Stimulated activated naive B cell treated with anti-CD40 and anti-IgM and Interleukin-4, amounts not matched to agents 10 μg/mL and 1 μg/mL and 100 μg/mL, for 72 hours (primary cell): ENCODE data around the gene SLC8B1.

Experiments
- ATAC-seq, 2 donors: fragments of 150-1000 bp; cut with Tn5 transposase; replicated peaks; 2 replicates each; pipeline ENCODE4 v1.10.0; 2021; ENCODE audit warnings: moderate library complexity in 1 of 2
- DNase-seq: peaks from one replicate; pipeline ENCODE4 v3.0.0; 2021
- H3K27ac Mint-ChIP-seq: one replicate; pipeline ENCODE4 v1.8.0; 2022; ENCODE audit warnings: mild to moderate bottlenecking, mixed read lengths
- H3K27me3 Mint-ChIP-seq, 2 donors: one replicate each; pipeline ENCODE4 v1.8.0; 2022; ENCODE audit warnings: mixed read lengths in 2 of 2
- H3K36me3 Mint-ChIP-seq, 2 donors: one replicate each; pipeline ENCODE4 v1.8.0; 2022; ENCODE audit warnings: mixed read lengths in 2 of 2, mild to moderate bottlenecking in 1 of 2
- H3K4me1 Mint-ChIP-seq, 2 donors: one replicate each; pipeline ENCODE4 v1.8.0; 2022; ENCODE audit warnings: mixed read lengths in 2 of 2, mild to moderate bottlenecking in 1 of 2
- H3K4me3 Mint-ChIP-seq, 2 donors: one replicate each; pipeline ENCODE4 v1.8.0; 2022; ENCODE audit warnings: mild to moderate bottlenecking in 2 of 2, mixed read lengths in 2 of 2, moderate library complexity in 1 of 2
- H3K9me3 Mint-ChIP-seq, 2 donors: one replicate each; pipeline ENCODE4 v1.8.0; 2022; ENCODE audit warnings: mixed read lengths in 2 of 2, mild to moderate bottlenecking in 1 of 2

The SLC8B1 gene

GRCh38 chr12:113322343-113322742 is 12.6 kb downstream of the SLC8B1 start:
- Mint-ChIP-seq H3K36me3 (peaks cover 44 to 56% of the 10 kb centered on the region in 2 donors), H3K4me3 (no peak overlapping the region), H3K9me3 (peaks cover 0 to 2% of the 10 kb centered on the region in 2 donors), H3K4me1 (peaks cover 7 to 25% of the 10 kb centered on the region in 2 donors), H3K27ac (peak overlapping the region; percentile 42), H3K27me3 (no peaks in the 10 kb centered on the region)
- no peak for ATAC-seq
- DNase-seq, result no peak

GRCh38 chr12:113320401-113320800 is 14.5 kb downstream of the SLC8B1 start:
- Mint-ChIP-seq H3K27me3 (no peaks in the 10 kb centered on the region), H3K4me1 (peaks cover 4 to 17% of the 10 kb centered on the region in 2 donors), H3K4me3 (no peak overlapping the region), H3K9me3 (peaks cover 0 to 2% of the 10 kb centered on the region in 2 donors), H3K36me3 (peaks cover 42 to 53% of the 10 kb centered on the region in 2 donors), H3K27ac (no peak overlapping the region)
- ATAC-seq (no peak), DNase-seq (no peak)

GRCh38 chr12:113318900-113319628 is 15.8 kb downstream of the SLC8B1 start:
- Mint-ChIP-seq H3K36me3 (peaks cover 48 to 57% of the 10 kb centered on the region in 2 donors), H3K4me3 (no peak overlapping the region), H3K4me1 (peaks cover 2 to 10% of the 10 kb centered on the region in 2 donors), H3K27ac (no peak overlapping the region), H3K9me3 (peaks cover 0 to 2% of the 10 kb centered on the region in 2 donors), H3K27me3 (no peaks in the 10 kb centered on the region)
- DNase-seq, result no peak
- no peak for ATAC-seq

GRCh38 chr12:113318046-113318656 is 16.8 kb downstream of the SLC8B1 start:
- ATAC-seq (no peak), DNase-seq (no peak)
- H3K27ac Mint-ChIP-seq, result no peak overlapping the region
- H3K9me3 Mint-ChIP-seq, result peaks cover 0 to 2% of the 10 kb centered on the region in 2 donors
- H3K4me1 Mint-ChIP-seq, result peaks cover 0 to 1% of the 10 kb centered on the region in 2 donors
- no peaks in the 10 kb centered on the region for H3K27me3 Mint-ChIP-seq
- peaks cover 47 to 58% of the 10 kb centered on the region in 2 donors for H3K36me3 Mint-ChIP-seq
- no peak overlapping the region for H3K4me3 Mint-ChIP-seq

- no peak overlapping the region for H3K4me3 Mint-ChIP-seq
- H3K27ac Mint-ChIP-seq, result no peak overlapping the region
- no peak for ATAC-seq
Measured at GRCh38 chr12:113317122-113317521, 17.8 kb downstream of the SLC8B1 start.

GRCh38 chr12:113316155-113316554 is 18.8 kb downstream of the SLC8B1 start:
- Mint-ChIP-seq H3K4me1 (peaks cover 0 to 4% of the 10 kb centered on the region in 2 donors), H3K36me3 (peaks cover 45 to 49% of the 10 kb centered on the region in 2 donors), H3K27me3 (no peaks in the 10 kb centered on the region), H3K27ac (no peak overlapping the region), H3K9me3 (no peaks in the 10 kb centered on the region), H3K4me3 (no peak overlapping the region)
- DNase-seq (no peak), ATAC-seq (no peak)

More at GRCh38 chr12:113317122-113317521, 17.8 kb downstream of the SLC8B1 start:
- DNase-seq, result no peak
- Mint-ChIP-seq H3K27me3 (no peaks in the 10 kb centered on the region), H3K4me1 (no peaks in the 10 kb centered on the region), H3K36me3 (peaks cover 40 to 50% of the 10 kb centered on the region in 2 donors), H3K9me3 (no peaks in the 10 kb centered on the region)

GRCh38 chr12:113315358-113315757 is 19.6 kb downstream of the SLC8B1 start:
- H3K27me3 Mint-ChIP-seq, result no peaks in the 10 kb centered on the region
- H3K27ac Mint-ChIP-seq, result no peak overlapping the region
- no peaks in the 10 kb centered on the region for H3K9me3 Mint-ChIP-seq
- no peak for DNase-seq
- H3K4me3 Mint-ChIP-seq, result no peak overlapping the region
- ATAC-seq, result no peak
- H3K4me1 Mint-ChIP-seq, result peaks cover 0 to 4% of the 10 kb centered on the region in 2 donors
- peaks cover 44 to 46% of the 10 kb centered on the region in 2 donors for H3K36me3 Mint-ChIP-seq

GRCh38 chr12:113314121-113314529 is 20.8 kb downstream of the SLC8B1 start:
- Mint-ChIP-seq H3K27me3 (no peaks in the 10 kb centered on the region), H3K36me3 (peaks cover 41 to 46% of the 10 kb centered on the region in 2 donors), H3K27ac (peak overlapping the region; percentile 20), H3K4me3 (no peak overlapping the region), H3K9me3 (no peaks in the 10 kb centered on the region), H3K4me1 (peaks cover 0 to 4% of the 10 kb centered on the region in 2 donors)
- DNase-seq (no peak), ATAC-seq (no peak)

GRCh38 chr12:113310489-113310888 is 24.4 kb downstream of the SLC8B1 start:
- Mint-ChIP-seq H3K4me1 (peaks cover 0 to 4% of the 10 kb centered on the region in 2 donors), H3K9me3 (no peaks in the 10 kb centered on the region), H3K27ac (no peak overlapping the region), H3K36me3 (peaks cover 35 to 40% of the 10 kb centered on the region in 2 donors), H3K27me3 (no peaks in the 10 kb centered on the region), H3K4me3 (no peak overlapping the region)
- DNase-seq (no peak), ATAC-seq (no peak)

GRCh38 chr12:113306382-113306781 is 28.5 kb downstream of the SLC8B1 start:
- peaks cover 29 to 43% of the 10 kb centered on the region in 2 donors for H3K36me3 Mint-ChIP-seq
- no peak overlapping the region for H3K27ac Mint-ChIP-seq
- ATAC-seq, result no peak
- H3K9me3 Mint-ChIP-seq, result no peaks in the 10 kb centered on the region
- peaks cover 14 to 17% of the 10 kb centered on the region in 2 donors for H3K4me1 Mint-ChIP-seq
- DNase-seq, result no peak
- H3K27me3 Mint-ChIP-seq, result no peaks in the 10 kb centered on the region
- no peak overlapping the region for H3K4me3 Mint-ChIP-seq

GRCh38 chr12:113305281-113305856 is 29.5 kb downstream of the SLC8B1 start:
- DNase-seq (no peak), ATAC-seq (no peak)
- Mint-ChIP-seq H3K4me1 (peaks cover 14 to 17% of the 10 kb centered on the region in 2 donors), H3K9me3 (no peaks in the 10 kb centered on the region), H3K36me3 (peaks cover 26 to 40% of the 10 kb centered on the region in 2 donors), H3K4me3 (no peak overlapping the region), H3K27me3 (no peaks in the 10 kb centered on the region), H3K27ac (no peak overlapping the region)

- DNase-seq (peak; percentile 20), ATAC-seq (peak; percentile 64 to 75)
- Mint-ChIP-seq H3K4me3 (peak overlapping the region; percentile 9 to 44), H3K9me3 (no peaks in the 10 kb centered on the region), H3K4me1 (peaks cover 21 to 33% of the 10 kb centered on the region in 2 donors), H3K27ac (peak overlapping the region; percentile 20), H3K27me3 (no peaks in the 10 kb centered on the region), H3K36me3 (peaks cover 34 to 47% of the 10 kb centered on the region in 2 donors)
Measured at GRCh38 chr12:113302886-113303640, 31.8 kb downstream of the SLC8B1 start.

- Mint-ChIP-seq H3K9me3 (no peaks in the 10 kb centered on the region), H3K27ac (no peak overlapping the region), H3K4me1 (peaks cover 21 to 36% of the 10 kb centered on the region in 2 donors), H3K36me3 (peaks cover 36 to 46% of the 10 kb centered on the region in 2 donors), H3K4me3 (peak overlapping the region in 1 of 2 donors; percentile 44), H3K27me3 (no peaks in the 10 kb centered on the region)
- DNase-seq (no peak), ATAC-seq (no peak)
Measured at GRCh38 chr12:113302466-113302865, 32.4 kb downstream of the SLC8B1 start.

- Mint-ChIP-seq H3K9me3 (no peaks in the 10 kb centered on the region), H3K36me3 (peaks cover 35 to 46% of the 10 kb centered on the region in 2 donors), H3K27me3 (no peaks in the 10 kb centered on the region), H3K27ac (no peak overlapping the region), H3K4me1 (peaks cover 24 to 36% of the 10 kb centered on the region in 2 donors), H3K4me3 (no peak overlapping the region)
- DNase-seq, result no peak
- no peak for ATAC-seq
Measured at GRCh38 chr12:113301811-113302210, 33.1 kb downstream of the SLC8B1 start.
